ENCODE measurements around the gene ATAD3B. TPM values are rescaled to one million over a fixed set of nuclear protein-coding genes. Genes with fewer than 3 reads are reported as not detected.
"Not testable (repeated sequence)": the region's sequence is repeated elsewhere in the genome, so short reads cannot be mapped to it uniquely, and the experiment has no call there.

ATAD3B gene
- total RNA-seq, 1 donor from 2014 or later: 8.3 TPM

GRCh38 chr1:1504777-1505365 lies 33.3 kb downstream of the ATAD3B start:
- Histone ChIP-seq H3K4me1 (peaks cover 19% of the 10 kb centered on the region), H3K27ac (replicated peaks) (peak overlapping the region; percentile 85), H3K4me3 (peak overlapping the region; percentile 53)
- H3K9me3 ChIP-seq (replicated peaks); intact Hi-C loops (cut with micrococcal nuclease); H3K27me3 ChIP-seq (ENCODE audit: low read depth); H3K36me3 ChIP-seq: not testable (repeated sequence)
- peak; percentile 68 for DNase-seq
- TF ChIP-seq, protein P1, sequence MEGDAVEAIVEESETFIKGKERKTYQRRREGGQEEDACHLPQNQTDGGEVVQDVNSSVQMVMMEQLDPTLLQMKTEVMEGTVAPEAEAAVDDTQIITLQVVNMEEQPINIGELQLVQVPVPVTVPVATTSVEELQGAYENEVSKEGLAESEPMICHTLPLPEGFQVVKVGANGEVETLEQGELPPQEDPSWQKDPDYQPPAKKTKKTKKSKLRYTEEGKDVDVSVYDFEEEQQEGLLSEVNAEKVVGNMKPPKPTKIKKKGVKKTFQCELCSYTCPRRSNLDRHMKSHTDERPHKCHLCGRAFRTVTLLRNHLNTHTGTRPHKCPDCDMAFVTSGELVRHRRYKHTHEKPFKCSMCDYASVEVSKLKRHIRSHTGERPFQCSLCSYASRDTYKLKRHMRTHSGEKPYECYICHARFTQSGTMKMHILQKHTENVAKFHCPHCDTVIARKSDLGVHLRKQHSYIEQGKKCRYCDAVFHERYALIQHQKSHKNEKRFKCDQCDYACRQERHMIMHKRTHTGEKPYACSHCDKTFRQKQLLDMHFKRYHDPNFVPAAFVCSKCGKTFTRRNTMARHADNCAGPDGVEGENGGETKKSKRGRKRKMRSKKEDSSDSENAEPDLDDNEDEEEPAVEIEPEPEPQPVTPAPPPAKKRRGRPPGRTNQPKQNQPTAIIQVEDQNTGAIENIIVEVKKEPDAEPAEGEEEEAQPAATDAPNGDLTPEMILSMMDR (IDR thresholded peaks at IDR 0.05; ENCODE audit: borderline replicate concordance): peak; percentile 73

GRCh38 chr1:1505366-1505798 lies 33.8 kb downstream of the ATAD3B start:
- intact Hi-C loops (cut with micrococcal nuclease); H3K9me3 ChIP-seq (replicated peaks); H3K36me3 ChIP-seq; H3K27me3 ChIP-seq (ENCODE audit: low read depth): not testable (repeated sequence)
- peaks cover 20% of the 10 kb centered on the region for H3K4me1 ChIP-seq
- TF ChIP-seq, protein P1 (IDR thresholded peaks at IDR 0.05; ENCODE audit: borderline replicate concordance): peak; percentile 52
- H3K4me3 ChIP-seq: peak overlapping the region; percentile 53
- DNase-seq: peak; percentile 58
- peak overlapping the region; percentile 85 for H3K27ac ChIP-seq (replicated peaks)

- H3K9me3 ChIP-seq (replicated peaks); DNase-seq; H3K36me3 ChIP-seq; intact Hi-C loops (cut with micrococcal nuclease); H3K27me3 ChIP-seq (ENCODE audit: low read depth): not testable (repeated sequence)
- H3K4me3 ChIP-seq: peak overlapping the region; percentile 53
- H3K27ac ChIP-seq (replicated peaks): peak overlapping the region; percentile 85
- peaks cover 24% of the 10 kb centered on the region for H3K4me1 ChIP-seq
Measured at GRCh38 chr1:1505801-1506200, 34.2 kb downstream of the ATAD3B start.

- Histone ChIP-seq H3K27me3 (ENCODE audit: low read depth) (no peaks in the 10 kb centered on the region), H3K27ac (replicated peaks) (no peak overlapping the region), H3K9me3 (replicated peaks) (no peaks in the 10 kb centered on the region), H3K4me3 (no peak overlapping the region), H3K36me3 (no peaks in the 10 kb centered on the region), H3K4me1 (peaks cover 34% of the 10 kb centered on the region)
- DNase-seq: no peak
- intact Hi-C loops (cut with micrococcal nuclease): no loop called here
- TF ChIP-seq, protein P1 (IDR thresholded peaks at IDR 0.05; ENCODE audit: borderline replicate concordance): no peak
Measured at GRCh38 chr1:1507305-1507704, 35.7 kb downstream of the ATAD3B start.

DNA sequence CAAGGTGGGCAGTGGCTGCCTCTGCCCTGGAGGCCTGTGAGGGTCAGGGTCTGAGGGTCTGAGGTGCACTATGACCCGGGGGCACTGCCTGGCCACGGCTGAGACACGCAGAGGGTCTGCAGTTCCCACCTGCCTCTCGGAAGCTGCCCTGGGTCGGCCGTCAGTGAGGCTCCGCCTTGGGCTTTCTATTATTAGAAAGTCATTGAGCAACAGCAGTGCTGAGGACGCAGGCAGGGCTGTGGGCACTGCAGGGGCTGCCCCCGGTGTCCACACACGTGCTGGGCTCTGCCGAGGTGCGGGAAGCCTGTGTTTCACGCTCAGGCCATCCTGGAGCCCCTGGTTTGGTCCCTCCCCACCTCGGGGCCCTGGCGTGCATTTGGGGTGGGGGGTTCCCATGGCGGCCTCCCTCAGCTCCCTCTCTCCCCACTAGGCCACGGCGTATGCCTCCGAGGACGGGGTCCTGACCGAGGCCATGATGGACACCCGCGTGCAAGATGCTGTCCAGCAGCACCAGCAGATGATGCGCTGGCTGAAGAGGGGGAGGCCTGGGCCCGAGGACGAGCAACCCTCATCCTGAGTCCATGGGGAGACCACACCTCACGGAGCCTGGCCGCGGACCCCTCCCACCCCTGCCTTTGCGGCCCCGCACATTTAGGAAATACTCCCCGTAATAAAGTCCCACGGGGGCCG lies 37.4 kb downstream of the ATAD3B start:
- Histone ChIP-seq H3K4me1 (peaks cover 39% of the 10 kb centered on the region), H3K27ac (replicated peaks) (peak overlapping the region; percentile 67), H3K4me3 (peak overlapping the region; percentile 25)
- H3K27me3 ChIP-seq (ENCODE audit: low read depth); intact Hi-C loops (cut with micrococcal nuclease); H3K9me3 ChIP-seq (replicated peaks); H3K36me3 ChIP-seq: not testable (repeated sequence)
- peak; percentile 27 for DNase-seq

GRCh38 chr1:1509465-1509850 lies 37.9 kb downstream of the ATAD3B start:
- peak overlapping the region; percentile 67 for H3K27ac ChIP-seq (replicated peaks)
- intact Hi-C loops (cut with micrococcal nuclease): not testable (repeated sequence)

DNA sequence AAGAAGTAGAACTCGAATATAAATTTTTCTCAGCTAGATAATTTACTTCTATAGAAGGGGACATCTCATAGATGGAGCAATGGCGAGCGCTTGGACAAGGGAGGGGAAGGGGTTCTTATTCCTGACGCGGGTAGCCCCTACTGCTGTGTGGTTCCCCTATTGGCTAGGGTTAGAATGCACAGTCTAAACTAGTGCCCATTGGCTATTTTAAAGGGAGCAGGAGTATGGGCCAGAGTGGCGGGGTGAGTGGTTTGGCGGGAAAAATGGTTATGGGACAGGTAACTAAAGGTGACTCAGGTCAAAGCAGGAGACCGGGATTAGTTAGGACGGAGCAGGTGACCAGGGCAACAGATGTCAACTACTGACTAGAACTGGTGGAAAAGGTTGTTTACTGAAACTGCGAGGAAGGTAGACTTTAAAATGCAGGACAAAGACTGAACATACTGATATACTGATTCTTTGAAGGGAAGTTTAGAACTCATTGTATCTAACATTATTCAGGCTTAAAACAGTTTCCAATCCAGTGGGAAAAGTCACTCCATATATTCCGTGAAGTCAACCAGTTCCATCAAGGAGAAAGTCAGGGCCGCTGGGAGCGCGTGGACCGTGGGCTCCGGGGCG lies 39.5 kb downstream of the ATAD3B start:
- H3K27ac ChIP-seq (replicated peaks): peak overlapping the region; percentile 95
- H3K36me3 ChIP-seq: no peaks in the 10 kb centered on the region
- no peaks in the 10 kb centered on the region for H3K27me3 ChIP-seq (ENCODE audit: low read depth)
- intact Hi-C loops (cut with micrococcal nuclease): no loop called here
- TF ChIP-seq, protein P1 (IDR thresholded peaks at IDR 0.05; ENCODE audit: borderline replicate concordance): no peak
- H3K4me1 ChIP-seq: peaks cover 29% of the 10 kb centered on the region
- H3K9me3 ChIP-seq (replicated peaks): no peaks in the 10 kb centered on the region
- H3K4me3 ChIP-seq: peak overlapping the region; percentile 86
- DNase-seq: no peak

More at GRCh38 chr1:1509465-1509850, 37.9 kb downstream of the ATAD3B start:
- not testable (repeated sequence) for H3K27me3 ChIP-seq (ENCODE audit: low read depth); H3K36me3 ChIP-seq; DNase-seq; H3K9me3 ChIP-seq (replicated peaks); H3K4me3 ChIP-seq
- peaks cover 39% of the 10 kb centered on the region for H3K4me1 ChIP-seq
